Prostate gland (tissue), 2 donors: Measurements from ENCODE around the gene FXYD5. TPM values are rescaled to one million over a fixed set of nuclear protein-coding genes. Genes with fewer than 3 reads are reported as not detected.
"Not testable (repeated sequence)": the region's sequence is repeated elsewhere in the genome, so short reads cannot be mapped to it uniquely, and the experiment has no call there.

Source experiments
- DNase-seq: peaks from one replicate; pipeline ENCODE4 v3.0.0-alpha.2; 2019; ENCODE audit warnings: low spot score
- H3K27ac ChIP-seq, 2 donors: fragments of 200-600 bp; sonication (generic); 2 replicates each; pipeline ENCODE4 v1.5.1; 2017 to 2019
- H3K27me3 ChIP-seq: fragments of 200-600 bp; sonication (generic); replicated peaks from 2 replicates; pipeline ENCODE4 v1.5.1; 2019; ENCODE audit not compliant: insufficient read depth
- H3K36me3 ChIP-seq, 2 donors: fragments of 200-600 bp; sonication (generic); 1 replicate in 1 of 2; 2 replicates in 1 of 2; pipeline versions ENCODE4 v1.5.1 to v1.8.1; 2017 to 2019
- H3K4me1 ChIP-seq: fragments of 200-600 bp; sonication (generic); replicated peaks from 2 replicates; pipeline ENCODE4 v1.5.1; 2019
- H3K4me3 ChIP-seq, 2 donors: fragments of 200-600 bp; sonication (generic); 2 replicates each; pipeline ENCODE4 v1.5.1; 2017 to 2019
- H3K9me3 ChIP-seq: fragments of 200-600 bp; sonication (generic); 2 replicates; pipeline ENCODE4 v1.5.1; 2017
- POLR2A ChIP-seq: fragments of 450-650 bp; IDR thresholded peaks from one replicate; pipeline ENCODE4 v1.6.1; 2016; ENCODE audit warnings: antibody characterized with exemption, mild to moderate bottlenecking
- POLR2AphosphoS5 ChIP-seq: sonication (generic); formaldehyde crosslinking; IDR thresholded peaks from one replicate; pipeline ENCODE4 v1.6.1; 2017; ENCODE audit warnings: antibody characterized with exemption
- WGBS: methylation state at CpG from one replicate; pipeline ENCODE4 v1.1.5; 2018; 5-methylcytosine and 5-hydroxymethylcytosine counted together
- intact Hi-C: fragments of 100-400 bp; cut with DNase I; formaldehyde crosslinking; loops from one replicate; pipeline ENCODE4 v1.14.2; 2022
- total RNA-seq, 2 donors: library from RNA; depleted of rRNA; stranded (reverse); fragments of >200 nt; gene quantifications; one replicate each; pipeline ENCODE4 v1.1.0, GENCODE V29; 2016
- TF ChIP-seq, protein P1 (sequence below), 4 experiments: fragments of 200-600 bp in 2 of 4; fragments of 450-650 bp in 2 of 4; sonication (generic) in 2 of 4; IDR thresholded peaks; 1 replicate in 3 of 4; 2 replicates in 1 of 4; pipeline ENCODE4 v1.5.1; 2016 to 2019; ENCODE audit warnings: antibody characterized with exemption in 4 of 4, mild to moderate bottlenecking in 2 of 4, moderate library complexity in 2 of 4

The FXYD5 gene
- total RNA-seq, 2 donors from 2014 or later: 18.8 to 43.2 TPM

DNA sequence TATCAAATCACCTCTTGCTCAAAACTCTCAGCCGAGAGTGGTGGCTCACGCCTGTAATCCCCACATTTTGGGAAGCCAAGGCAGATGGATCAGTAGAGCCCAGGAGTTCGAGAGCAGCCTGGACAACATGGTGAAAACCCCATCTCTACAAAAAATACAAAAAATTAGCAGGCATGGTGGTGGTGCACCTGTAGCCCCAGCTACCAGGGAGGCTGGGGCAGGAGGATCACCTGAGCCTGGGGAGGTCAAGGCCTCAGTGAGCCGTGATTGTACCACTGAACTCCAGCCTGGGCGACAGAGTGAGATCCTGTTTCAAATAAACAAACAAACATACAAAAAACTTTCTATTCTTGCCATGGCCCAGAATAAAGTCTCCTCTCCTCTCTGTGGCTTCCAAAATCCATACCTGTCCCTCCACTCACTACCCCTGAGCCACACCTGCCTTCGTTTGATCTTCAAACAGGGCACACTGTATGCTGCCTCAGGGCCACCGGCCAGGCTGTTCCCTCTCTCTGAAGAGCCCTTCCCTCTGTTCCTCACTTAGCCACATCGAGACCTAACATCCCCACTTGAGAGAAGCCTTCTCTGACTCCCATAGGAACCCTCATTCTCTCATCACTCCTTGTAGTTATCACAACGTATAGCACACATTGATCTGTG is 26.0 kb upstream of the FXYD5 start:
- 93% methylated on average over 9 of the region's 9 CpGs for WGBS
- TF ChIP-seq POLR2A: no peak
- TF ChIP-seq, protein P1, sequence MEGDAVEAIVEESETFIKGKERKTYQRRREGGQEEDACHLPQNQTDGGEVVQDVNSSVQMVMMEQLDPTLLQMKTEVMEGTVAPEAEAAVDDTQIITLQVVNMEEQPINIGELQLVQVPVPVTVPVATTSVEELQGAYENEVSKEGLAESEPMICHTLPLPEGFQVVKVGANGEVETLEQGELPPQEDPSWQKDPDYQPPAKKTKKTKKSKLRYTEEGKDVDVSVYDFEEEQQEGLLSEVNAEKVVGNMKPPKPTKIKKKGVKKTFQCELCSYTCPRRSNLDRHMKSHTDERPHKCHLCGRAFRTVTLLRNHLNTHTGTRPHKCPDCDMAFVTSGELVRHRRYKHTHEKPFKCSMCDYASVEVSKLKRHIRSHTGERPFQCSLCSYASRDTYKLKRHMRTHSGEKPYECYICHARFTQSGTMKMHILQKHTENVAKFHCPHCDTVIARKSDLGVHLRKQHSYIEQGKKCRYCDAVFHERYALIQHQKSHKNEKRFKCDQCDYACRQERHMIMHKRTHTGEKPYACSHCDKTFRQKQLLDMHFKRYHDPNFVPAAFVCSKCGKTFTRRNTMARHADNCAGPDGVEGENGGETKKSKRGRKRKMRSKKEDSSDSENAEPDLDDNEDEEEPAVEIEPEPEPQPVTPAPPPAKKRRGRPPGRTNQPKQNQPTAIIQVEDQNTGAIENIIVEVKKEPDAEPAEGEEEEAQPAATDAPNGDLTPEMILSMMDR (IDR thresholded peaks at IDR 0.05): no peak
- TF ChIP-seq POLR2AphosphoS5: no peak
- intact Hi-C loops: no loop called here
- no peak for DNase-seq
- Histone ChIP-seq H3K27me3 (no peaks in the 10 kb centered on the region), H3K9me3 (no peaks in the 10 kb centered on the region), H3K4me3 (no peak overlapping the region), H3K36me3 (no peaks in the 10 kb centered on the region), H3K27ac (peak overlapping the region; percentile 72 to 88), H3K4me1 (peaks cover 36% of the 10 kb centered on the region)

- H3K36me3 ChIP-seq, intact Hi-C loops, H3K9me3 ChIP-seq, H3K27me3 ChIP-seq, H3K4me3 ChIP-seq: not testable (repeated sequence)
- 24% methylated on average over 14 of the region's 14 CpGs for WGBS
- peaks cover 34% of the 10 kb centered on the region for H3K4me1 ChIP-seq
- TF ChIP-seq POLR2AphosphoS5: peak; percentile 87
- peak; percentile 81 for DNase-seq
- peak overlapping the region; percentile 72 to 88 for H3K27ac ChIP-seq
Observed at GRCh38 chr19:35129724-35130274, 24.7 kb upstream of the FXYD5 start.

DNA sequence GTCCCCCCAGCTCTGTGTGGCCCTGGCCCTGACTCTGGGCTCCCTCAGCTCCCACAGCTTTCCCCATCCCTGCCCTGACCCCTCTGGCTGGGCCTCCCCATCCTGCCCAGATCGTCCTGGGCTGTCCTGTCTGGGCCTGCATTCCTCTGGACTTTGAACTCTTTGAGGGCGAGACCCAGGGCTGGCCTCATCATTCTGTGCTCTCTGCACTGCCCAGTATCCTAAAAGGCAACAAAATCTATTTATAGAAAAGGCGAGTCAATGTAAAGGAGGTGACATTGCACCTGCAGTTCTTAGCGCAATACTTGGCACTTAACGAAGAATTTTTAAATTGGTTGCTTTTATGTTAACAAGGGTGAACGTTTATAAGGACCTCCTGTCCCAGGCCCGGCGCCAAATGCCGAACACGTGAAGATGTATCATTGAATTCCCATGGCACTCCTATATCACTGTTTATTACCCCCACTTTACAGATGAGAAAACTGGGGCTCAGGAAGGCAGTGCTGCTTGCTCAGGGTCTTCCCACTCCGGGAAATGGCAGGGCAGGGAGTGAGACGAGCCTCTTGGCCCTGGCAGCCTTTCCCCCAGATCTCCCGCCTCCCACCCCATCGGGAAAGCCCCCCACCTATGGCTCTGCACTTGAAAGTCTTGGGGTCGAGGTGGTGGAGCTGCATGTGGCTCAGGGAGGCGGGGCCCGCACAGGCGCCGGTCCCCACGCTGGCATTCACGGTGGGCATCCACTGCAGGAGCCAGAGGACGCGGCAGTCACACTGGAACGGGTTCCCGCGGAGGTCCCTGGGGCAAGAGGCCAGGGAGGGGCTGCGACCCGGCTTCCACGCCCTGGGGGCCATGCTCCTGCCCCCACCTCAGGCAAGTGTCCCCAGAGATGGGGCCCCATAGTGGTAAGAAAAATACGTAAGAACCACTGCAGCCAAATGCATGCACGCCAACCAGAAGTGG is 23.5 kb upstream of the FXYD5 start:
- intact Hi-C loops: no loop called here
- H3K9me3 ChIP-seq: no peaks in the 10 kb centered on the region
- H3K4me1 ChIP-seq: peaks cover 30% of the 10 kb centered on the region
- no peak overlapping the region for H3K4me3 ChIP-seq
- peak; percentile 85 for DNase-seq
- H3K27ac ChIP-seq: peak overlapping the region; percentile 72 to 88
- TF ChIP-seq, protein P1 (IDR thresholded peaks at IDR 0.05): no peak
- peak; percentile 95 for TF ChIP-seq POLR2AphosphoS5
- H3K27me3 ChIP-seq: no peaks in the 10 kb centered on the region
- no peaks in the 10 kb centered on the region for H3K36me3 ChIP-seq
- WGBS: 64% methylated on average over 31 of the region's 31 CpGs

DNA sequence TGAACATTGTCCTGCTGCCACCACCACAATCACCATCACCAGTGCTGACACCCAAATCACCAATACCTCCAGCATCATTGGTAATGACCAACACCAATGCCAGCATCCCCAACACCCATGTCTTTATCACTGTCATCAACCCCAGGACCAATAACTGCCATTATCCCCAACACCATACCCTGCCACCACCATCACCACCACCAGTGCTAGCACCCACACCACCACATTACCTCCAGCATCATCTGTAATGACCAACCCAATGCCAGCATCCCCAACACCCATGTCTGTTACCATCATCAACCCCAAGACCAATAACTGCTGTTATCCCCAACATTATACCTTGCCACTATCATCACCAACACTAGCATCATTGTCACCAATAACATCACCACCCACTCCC is 22.3 kb upstream of the FXYD5 start:
- H3K27ac ChIP-seq: peak overlapping the region in 1 of 2 donors; percentile 88
- TF ChIP-seq POLR2AphosphoS5 (no peak), POLR2A (no peak)
- TF ChIP-seq, protein P1 (IDR thresholded peaks at IDR 0.05): no peak
- H3K36me3 ChIP-seq: no peaks in the 10 kb centered on the region
- no peaks in the 10 kb centered on the region for H3K9me3 ChIP-seq
- intact Hi-C loops: no loop called here
- no peak for DNase-seq
- no peaks in the 10 kb centered on the region for H3K27me3 ChIP-seq
- H3K4me1 ChIP-seq: peaks cover 24% of the 10 kb centered on the region
- no peak overlapping the region for H3K4me3 ChIP-seq

GRCh38 chr19:35133826-35134225 is 20.7 kb upstream of the FXYD5 start:
- intact Hi-C loops: no loop called here
- no peak for DNase-seq
- Histone ChIP-seq H3K4me1 (peaks cover 22% of the 10 kb centered on the region), H3K36me3 (no peaks in the 10 kb centered on the region), H3K4me3 (no peak overlapping the region), H3K9me3 (no peaks in the 10 kb centered on the region), H3K27me3 (no peaks in the 10 kb centered on the region), H3K27ac (peak overlapping the region in 1 of 2 donors; percentile 65)
- 76% methylated on average over 11 of the region's 11 CpGs for WGBS
- TF ChIP-seq, protein P1 (IDR thresholded peaks at IDR 0.05): no peak
- TF ChIP-seq POLR2A (no peak), POLR2AphosphoS5 (no peak)
